Right forelimb (tissue), 1 donor: ENCODE results near the gene ZSWIM3.

ENCODE experiments used
- DNase-seq: peaks from one replicate; pipeline ENCODE4 v3.0.0-alpha.2; 2018

Gene ZSWIM3

DNA sequence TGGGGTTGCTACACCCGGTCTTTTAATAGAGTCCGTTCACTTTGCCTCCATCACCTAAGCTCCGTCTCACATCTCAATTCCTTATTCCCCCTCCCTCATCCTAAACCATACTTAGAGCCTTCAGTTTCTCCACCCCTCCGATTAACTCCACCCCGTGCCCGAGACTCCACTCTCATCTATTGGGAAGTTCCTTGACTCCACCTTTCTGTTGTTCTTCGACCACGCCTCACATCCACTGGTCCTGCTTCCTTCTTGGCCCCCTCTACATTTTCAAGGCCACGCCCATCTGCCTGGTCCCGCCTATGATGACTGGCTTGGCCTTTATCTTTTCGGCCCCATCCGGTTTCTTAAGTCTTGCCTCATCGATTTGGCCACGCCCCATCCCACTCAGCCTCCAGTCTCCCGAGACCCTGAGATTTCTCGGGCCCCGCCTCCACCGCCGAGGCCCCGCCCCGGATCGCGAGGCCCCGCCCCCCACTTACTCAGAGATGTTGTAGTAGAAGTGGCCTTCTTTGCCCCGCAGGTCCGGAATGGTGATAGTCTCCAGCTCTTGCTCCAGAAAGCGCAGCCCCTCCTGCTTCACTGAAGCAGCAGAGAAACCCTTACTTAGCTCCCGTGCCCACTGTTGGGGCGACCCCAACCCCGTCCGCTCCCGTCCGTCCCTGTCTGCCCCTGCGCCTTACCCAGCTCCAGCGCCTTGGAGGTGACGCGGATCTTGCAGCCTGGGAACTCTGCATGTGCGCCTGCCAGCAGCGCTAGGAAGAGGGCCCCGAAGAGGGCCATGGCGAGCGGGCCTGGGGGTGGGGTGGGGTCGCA, 53.5 kb downstream of the ZSWIM3 start:
- DNase-seq, result peak; percentile 93

DNA sequence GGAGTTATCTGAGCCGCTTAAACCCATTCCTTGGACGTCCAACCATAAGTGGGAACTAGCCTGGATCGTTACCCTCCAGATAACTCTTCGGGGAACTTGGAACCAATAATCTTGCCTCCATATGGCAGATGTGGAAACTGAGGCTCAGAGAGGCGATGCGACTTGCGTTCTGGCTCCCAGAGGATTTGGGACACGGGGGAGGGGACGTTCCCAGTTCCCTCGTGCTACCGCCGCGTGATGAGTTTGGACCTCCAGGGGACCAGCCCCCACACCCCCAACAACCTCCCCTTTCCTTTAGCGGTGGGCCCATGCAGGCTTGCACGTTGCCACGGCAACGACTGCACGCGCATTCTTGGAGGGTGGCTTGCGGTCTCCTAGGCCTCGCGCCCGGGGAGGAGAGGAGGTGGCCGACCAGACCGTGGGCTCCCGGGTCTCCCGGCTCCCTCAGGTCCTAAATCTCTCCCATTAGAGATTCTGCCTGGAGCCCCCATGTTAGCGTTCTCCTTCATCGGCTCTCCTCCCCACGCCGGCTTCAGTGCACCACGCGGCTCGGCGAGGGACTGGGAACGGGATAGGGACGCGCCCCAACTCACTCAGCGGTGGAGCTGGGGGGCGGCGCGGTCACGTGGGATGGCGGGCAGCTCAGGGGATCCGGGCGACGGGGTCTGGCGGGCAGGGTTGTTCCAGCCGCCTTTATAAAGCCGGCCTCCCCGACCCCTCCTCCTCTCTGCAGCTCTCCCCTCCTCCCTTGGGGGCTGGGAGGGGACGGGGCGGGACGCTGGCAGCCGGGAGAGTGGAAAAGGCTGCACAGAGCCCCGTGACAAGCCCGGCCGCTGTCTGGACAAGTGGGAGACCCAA, 54.3 kb downstream of the ZSWIM3 start, which contains the start of gene PLTP:
PLTP (minus strand) TSS at position 670 of the 858 bp plus-strand sequence. CDS start 703 bp downstream, outside the sequence.
- peak; percentile 80 for DNase-seq

DNA sequence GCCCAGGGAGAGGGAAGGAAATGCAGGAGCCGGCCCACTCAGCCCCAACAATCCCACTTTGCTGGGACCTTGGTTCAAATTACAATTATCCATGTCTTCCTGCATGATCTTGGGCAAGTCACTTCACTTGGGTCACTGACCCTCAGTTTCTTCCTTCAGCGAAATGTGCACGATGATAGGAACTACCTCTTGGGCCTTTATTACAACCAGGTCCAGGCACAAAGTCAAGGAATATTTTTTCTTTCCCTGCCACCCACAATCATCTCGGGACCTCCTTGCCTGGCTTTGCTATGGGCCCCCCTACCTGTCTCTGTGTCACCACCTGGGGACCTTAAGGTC, 54.9 kb downstream of the ZSWIM3 start:
- no peak for DNase-seq

DNA sequence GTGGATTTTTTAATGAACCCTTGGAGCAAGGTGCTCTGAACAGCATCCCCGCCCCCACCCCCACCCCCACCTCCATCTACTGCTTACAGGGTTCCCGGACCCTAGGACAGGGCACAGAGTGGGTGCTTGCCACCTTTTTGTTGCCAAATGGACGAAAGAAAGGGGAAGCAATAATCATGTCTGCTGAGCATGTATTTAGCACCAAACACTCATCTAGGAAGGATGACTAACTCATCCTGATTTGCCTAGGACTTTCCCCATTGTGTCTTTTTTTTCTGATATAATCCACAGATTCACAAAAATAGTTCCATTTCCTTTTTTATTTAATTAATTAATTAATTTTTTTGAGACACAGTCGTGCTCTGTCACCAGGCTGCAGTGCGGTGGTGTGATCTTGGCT, 55.7 kb downstream of the ZSWIM3 start:
- DNase-seq, result no peak

DNA sequence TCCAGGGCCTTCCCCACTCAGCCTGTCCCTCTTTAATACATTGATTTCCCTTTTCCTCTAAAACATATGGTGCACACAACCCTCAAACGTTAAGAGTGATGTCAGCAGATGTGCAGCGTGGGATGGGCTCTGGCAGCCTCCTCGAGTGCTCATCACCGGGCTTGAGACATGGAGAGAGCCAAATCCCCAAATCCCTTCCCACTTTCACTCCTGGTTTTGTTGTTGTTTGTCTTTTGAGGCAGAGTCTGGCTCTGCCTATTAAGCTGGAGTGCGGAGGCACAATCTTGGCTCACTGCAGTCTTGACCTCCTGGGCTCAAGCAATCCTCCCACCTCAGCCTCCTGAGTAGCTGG, 60.4 kb downstream of the ZSWIM3 start:
- DNase-seq, result peak; percentile 68

DNA sequence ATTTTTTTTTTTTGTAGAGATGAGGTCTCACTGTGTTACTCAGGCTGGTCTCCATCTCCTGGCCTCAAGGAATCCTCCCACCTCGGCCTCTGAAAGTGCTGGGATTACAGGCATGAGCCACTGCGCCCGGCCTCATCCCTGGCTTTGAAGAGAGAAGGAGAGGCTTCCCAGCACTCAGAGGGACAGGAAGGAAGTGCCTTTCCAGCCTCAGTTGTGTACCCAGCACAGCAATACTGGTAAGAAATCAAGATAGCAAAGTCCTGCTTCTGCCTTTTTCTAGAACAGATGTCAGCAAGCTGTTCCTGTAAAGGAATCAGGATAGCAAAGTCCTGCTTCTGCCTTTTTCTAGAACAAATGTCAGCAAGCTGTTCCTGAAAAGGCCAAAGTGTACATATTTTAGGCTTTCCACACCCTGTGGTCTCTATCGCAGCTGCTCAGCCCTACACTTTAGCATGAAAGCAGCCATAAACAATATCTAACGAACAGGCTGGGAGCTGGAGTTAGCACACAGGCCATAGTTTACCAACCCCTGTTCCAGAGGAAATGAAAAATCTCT, 60.8 kb downstream of the ZSWIM3 start:
- no peak for DNase-seq

DNA sequence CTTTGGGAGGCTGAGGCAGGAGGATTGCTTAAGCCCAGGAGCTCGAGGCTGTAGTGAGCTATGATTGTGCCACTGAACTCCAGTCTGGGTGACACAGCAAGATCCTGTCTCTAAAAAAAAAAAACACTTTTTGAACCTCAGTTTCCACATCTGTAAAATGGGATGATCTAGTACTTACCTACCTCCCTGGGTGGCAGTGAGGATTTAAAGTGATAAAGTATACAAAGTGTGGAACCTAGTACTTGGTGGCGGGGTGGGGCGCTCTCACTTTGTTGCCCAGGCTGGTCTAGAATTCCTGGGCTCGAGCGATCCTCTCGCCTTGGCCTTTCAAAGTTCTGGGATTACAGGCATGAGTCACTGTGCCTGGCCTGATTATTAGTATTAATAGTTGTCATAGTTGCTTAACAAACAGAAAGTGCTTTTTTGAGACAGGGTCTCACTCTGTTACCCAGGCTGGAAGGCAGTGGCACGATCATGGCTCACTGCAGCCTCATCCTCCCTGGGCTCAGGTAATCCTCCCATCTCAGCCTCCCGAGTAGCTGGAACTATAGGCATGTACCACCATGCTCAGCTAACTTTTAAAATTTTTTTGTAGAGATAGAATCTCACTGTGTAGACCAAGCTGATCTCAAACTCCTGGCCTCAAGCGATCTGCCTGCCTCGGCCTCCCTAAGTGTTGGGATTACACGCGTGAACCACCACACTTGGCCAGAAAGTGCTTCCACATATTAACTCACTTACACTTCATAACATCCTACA, 61.5 kb downstream of the ZSWIM3 start:
- DNase-seq, result no peak

DNA sequence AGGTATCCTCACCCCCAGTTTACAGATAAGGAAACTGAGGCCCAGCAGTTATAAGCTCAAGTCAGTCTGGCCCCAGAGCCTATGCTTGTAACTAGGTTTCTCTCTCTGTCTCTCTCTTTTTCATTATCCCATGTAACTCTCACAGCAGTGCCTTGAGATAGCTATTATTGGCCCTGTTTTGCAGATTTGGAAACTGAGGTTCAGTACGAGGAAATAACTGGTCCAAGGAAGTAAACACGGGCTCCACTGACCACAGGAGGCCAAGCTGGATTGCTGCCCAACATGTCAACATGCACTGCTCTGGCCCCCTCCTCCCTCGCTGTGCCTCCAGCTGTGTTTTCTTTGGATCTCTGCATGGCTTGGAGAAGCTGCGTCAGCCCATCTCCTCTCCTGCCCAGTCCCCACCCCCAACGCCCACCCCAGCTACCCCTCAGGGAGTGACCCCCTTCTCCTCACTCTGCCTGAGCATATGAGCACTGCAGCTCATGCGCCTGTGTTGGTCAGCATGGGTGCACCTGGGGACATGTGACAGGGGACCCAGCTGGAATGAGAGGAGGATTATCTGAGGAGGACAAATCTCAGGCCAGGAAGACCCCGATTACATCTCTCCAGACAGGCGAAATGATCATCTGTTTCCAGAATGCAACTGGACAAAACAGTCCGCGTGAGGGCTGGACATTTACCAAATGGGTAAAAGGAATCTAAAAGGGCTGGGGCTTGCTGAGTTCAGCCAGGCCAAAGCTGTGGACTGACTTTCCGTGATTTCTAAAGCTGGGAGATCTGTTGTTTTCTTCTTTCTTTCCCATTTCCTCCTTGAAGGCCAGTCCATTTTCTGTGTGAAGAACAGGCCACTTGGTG, 62.4 kb downstream of the ZSWIM3 start:
- peak; percentile 64 for DNase-seq

DNA sequence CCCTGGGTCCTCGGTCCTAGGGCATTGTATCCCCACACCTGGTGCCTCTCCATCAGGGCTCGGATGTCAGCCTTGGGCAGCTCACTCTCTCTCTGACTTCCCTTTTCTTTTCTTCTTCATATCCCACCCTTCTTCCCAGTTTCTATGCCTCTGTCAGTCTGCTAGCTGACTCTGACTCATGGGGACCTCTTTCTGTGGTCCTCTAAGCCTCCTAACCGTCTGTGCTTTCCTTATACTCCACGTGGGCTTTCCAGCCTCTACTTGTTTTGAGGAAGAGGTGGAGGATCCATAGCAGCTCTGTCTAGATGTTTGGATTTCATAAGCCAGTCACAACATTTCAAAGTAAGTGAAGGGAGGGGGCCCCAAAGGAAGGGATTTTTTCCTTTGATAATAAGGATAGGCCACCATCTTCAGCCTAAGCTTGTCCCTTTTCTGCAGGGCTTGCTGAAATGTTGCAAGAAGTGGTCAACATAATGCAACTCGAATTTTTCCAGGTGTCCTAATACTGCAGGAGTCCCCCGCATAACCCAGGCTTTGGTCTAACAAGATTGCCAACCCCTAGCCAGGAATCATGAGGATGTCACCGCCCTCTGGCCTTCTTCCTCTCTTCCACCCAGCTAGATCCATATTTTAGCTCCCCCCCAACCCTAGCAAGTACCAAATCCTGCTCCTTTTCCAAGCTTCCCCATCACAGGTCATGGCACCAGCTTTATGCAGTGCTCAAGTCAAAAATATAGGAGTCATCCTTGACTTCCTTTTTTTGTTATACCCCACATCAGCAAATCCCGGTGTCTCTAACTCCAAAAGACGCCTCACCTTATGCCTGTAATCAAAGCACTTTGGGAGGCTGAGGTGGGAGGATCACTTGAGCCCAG, 63.3 kb downstream of the ZSWIM3 start:
- no peak for DNase-seq

DNA sequence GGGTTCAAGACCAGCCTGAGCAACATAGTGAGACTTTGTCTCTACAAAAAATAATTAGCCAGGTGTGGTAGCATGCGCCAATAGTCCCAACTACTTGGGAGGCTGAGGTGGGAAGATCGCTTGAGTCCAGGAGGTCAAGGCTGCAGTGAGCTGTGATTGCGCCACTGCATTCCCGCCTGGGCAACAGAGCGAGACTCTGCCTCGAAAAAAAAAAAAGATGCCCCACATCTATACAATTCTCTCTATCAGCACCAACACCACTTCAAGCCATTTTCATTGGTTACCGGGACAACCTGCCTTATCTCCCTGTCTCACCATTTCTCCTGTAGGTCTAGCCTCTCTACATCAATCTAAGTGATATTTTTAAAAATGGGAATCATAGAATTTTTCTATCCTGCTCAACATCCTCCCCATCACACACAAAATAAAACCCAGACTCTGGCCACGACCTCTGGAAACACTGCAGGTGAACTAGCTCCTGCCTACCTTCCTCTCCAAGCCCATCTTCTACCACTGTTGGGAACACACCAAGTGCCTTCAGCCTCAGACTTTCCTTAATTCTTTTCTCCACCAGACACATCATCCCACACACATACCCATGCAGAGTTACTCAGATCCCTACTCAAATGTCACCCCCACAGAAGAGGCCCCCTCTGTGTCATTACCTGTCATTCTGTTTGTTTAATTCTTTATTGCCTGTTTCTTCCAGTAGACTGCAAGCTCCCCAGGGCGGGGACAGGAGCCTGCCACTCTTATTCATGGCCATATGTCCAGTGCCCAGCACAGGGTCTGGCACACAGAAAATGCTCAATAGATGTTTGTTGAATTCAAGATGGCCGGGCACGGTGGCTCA, 64.1 kb downstream of the ZSWIM3 start:
- DNase-seq, result no peak

DNA sequence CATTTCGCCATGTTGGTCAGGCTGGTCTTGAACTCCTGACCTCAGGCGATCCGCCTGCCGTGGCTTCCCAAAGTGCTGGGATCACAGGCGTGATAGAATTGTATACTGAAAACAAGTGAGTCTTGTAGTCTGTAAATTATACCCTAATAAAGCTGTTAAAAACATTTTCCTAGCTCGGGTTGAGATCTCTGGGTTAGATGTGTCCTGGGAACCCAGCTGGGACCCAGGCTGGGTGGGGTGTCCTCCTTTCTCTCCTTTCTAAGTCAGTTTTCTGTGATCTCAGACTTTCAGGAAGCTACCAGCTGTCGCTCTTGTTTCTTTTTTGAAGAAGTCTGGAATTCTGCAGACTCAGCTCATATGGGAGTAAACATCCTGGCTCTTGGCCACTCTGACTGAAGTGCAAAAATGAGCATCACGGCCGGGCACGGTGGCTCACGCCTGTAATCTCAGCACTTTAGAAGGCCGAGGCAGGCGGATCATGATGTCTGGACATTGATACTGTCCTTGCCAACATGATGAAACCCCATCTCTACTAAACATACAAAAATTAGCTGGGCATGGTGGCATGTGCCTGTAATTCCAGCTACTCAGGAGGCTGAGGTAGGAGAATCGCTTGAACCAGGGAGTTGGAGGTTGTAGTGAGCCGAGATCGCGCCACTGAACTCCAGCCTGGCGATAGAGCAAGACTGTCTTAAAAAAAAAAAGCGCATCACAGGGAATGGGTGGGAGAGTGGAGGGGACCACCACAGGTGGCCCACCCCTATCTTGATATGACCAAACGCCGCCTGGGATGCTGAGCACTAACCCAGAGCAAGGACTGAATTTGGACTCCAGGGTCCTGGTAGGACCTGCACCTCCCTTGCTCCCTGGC, 67.2 kb downstream of the ZSWIM3 start:
- DNase-seq, result no peak

DNA sequence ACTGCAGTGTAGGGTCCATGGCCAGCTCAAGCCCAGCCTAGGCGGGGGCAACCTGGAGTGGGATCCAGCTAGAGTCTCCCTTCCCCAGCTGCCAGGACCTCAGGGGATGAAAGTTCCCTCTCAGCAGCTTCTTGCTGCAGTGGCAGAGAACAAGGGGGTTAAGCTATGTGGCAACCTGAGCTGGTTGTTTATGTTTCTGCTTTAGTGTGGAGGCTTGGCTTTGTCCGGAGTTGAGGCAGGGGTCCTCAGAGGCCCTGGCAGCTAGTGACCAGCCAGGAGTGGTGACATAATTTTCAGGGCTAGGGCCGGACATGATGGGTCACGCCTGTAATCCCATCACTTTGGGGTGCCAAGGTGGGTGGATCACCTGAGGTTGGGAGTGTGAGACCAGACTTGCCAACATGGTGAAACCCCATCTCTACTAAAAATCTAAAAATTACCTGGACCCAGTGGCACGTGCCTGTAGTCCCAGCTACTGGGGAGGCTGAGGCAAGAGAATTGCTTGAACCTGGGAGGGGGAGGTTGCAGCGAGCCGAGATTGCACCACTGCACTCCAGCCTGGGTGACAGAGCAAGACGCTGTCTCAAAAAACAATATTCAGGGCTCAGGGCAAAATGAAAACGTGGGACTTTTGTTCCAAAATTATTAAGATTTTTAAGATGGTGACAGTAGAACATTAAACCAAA, 68.5 kb downstream of the ZSWIM3 start:
- no peak for DNase-seq

DNA sequence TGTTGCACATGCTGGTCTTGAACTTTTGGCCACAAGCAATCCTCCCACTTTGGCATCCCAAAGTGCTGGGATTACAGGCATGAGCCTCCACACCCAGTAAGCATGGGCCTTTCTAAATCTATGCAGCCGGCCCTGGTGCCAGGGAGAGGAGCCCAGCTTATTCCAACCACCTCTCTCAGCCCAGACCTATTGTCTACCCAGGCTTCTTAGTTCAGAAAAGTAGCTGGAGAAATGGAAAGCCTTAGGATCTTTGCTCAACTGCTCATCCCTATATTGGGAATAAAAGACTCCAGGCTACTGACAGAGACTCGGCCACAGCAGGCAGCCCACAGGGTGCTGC, 69.3 kb downstream of the ZSWIM3 start:
- DNase-seq, result no peak

DNA sequence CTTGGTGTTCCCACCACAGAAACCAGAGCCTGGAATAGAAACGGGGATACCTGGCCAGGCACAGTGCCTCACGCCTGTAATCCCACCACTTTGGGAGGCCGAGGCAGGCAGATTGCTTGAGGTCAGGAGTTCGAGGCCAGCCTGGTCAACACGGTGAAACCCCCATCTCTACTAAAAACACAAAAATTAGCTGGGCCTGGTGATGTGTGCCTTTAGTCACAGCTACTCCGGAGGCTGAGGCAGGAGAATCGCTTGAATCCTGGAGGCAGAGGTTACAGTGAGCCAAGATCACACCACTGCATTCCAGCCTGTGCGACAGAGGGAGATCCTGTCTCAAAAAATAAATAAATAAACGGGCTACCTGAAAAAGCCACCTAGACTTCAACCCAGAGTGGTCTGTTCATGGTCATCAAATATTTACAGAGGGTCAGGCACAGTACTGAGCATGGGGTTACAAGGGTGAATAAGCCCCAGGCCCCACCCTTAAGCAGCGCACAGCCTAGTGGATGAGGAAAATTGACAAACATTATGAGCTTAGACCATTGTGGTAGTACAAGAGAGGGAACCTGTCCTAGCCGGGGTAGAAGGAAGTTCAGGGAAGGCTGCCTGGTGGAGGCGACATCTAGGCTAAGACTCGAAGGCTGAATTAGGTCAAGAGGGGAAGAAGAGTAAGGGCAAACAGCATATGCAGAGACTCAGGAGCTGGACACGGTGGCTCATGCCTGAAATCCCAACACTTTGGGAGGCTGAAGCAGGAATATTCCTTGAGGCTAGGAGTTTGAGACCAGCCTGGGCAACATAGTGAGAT, 69.9 kb downstream of the ZSWIM3 start:
- no peak for DNase-seq
